GM12878 (cell line): ENCODE measurements around the gene ZFP62.

Experiments used
- BMI1 ChIP-seq: fragments of 450-650 bp; IDR thresholded peaks from 2 replicates; pipeline ENCODE4 v1.6.1; 2016; ENCODE audit warnings: mild to moderate bottlenecking, moderate library complexity, borderline replicate concordance
- CHD2 ChIP-seq: IDR thresholded peaks from 2 replicates; pipeline ENCODE4 v1.6.1; 2011; ENCODE audit warnings: low read depth, low read length, improper control_type of control experiment, borderline replicate concordance
- CTCF ChIP-seq, 3 experiments: IDR thresholded peaks in 2 of 3; conservative IDR thresholded peaks in 1 of 3; 2 replicates each; pipeline ENCODE4 v1.5.1; 2011; ENCODE audit warnings: low read depth in 3 of 3, low read length in 3 of 3, mild to moderate bottlenecking in 3 of 3, control low read depth in 2 of 3, moderate library complexity in 2 of 3, inconsistent platforms in 1 of 3, mixed read lengths in 1 of 3; ENCODE audit not compliant: control insufficient read depth in 2 of 3, insufficient read depth in 1 of 3; ENCODE audit errors: extremely low read depth in 1 of 3
- PBX3 ChIP-seq: IDR thresholded peaks from 2 replicates; pipeline ENCODE4 v1.6.1; 2011; ENCODE audit warnings: mild to moderate bottlenecking, low read depth, low read length, moderate library complexity; ENCODE audit not compliant: insufficient replicate concordance
- POLR2A ChIP-seq: IDR thresholded peaks from 2 replicates; pipeline ENCODE4 v1.6.1; 2011; ENCODE audit warnings: low read depth, mild to moderate bottlenecking, low read length
- SRF ChIP-seq, 2 experiments: IDR thresholded peaks; 2 replicates each; pipeline ENCODE4 v1.6.1; 2011; ENCODE audit warnings: low read depth in 2 of 2, low read length in 2 of 2, mild to moderate bottlenecking in 1 of 2, moderate library complexity in 1 of 2

DNA sequence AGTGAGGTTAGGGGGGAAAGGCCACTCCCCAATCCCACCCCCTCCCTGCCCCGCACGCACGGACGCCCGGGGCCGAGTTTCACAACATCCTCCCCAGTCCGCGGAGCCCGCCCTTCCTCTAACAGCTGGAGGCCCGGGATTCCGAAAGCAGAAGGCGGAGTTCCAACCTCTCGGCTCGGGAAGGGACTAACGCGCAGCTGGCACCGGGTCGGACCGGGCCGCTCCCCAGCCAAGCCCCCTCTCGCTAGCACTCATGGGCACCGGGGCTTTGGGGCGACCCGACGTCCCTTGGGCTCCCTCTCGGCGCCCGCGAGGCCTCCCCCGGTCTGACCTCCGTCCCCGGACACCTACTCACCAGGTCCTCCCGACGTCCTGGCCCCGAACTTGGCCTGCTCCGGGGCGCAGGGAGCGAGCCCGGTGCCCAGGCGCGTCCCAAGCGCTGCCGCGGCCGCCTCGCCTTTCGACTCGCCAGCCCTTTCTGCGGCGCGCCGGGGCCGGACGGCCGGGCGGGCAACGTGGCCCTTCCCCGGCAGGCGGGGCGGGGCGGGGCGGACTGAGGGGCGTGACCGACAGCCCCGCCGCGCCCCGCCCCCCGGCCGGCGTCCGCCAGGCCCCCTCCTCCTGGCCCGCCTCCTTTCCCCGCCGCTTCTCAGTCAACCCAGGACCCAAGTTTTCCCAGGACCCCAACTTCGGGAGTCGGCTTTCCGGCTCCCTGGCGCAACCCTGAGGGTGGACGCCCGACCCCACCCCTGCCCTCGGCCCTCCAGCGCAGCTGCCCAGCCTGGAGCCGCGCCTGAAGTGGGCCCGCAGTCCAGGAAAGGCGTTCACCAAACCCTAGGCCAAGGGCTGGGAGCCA is 58.5 kb downstream of the ZFP62 start, which contains the start of gene MGAT1:
- TF ChIP-seq POLR2A (peak; percentile 89), SRF (IDR thresholded peaks at IDR 0.05; ENCODE audit: low read depth in 2 of 2, low read length in 2 of 2) (no peak), CTCF (IDR thresholded peaks at IDR 0.05 in 2 of 3, conservative IDR thresholded peaks at IDR 0.05 in 1 of 3; ENCODE audit: control insufficient read depth in 2 of 3, extremely low read depth in 1 of 3, insufficient read depth in 1 of 3, low read depth in 3 of 3, low read length in 3 of 3) (no peak), BMI1 (no peak), PBX3 (no peak), CHD2 (no peak)
